Urothelium cell line (cell line): ENCODE measurements around the gene UNC5A.

ENCODE experiments used
- DNase-seq: peaks from one replicate; pipeline ENCODE4 v3.0.0; 2011; ENCODE audit warnings: low spot score, mixed read lengths
- FAIRE-seq: peaks from 2 replicates; lab custom pipeline; 2011; peaks lifted over from hg19 to GRCh38; lab: Jason Lieb, UNC

The UNC5A gene

DNA sequence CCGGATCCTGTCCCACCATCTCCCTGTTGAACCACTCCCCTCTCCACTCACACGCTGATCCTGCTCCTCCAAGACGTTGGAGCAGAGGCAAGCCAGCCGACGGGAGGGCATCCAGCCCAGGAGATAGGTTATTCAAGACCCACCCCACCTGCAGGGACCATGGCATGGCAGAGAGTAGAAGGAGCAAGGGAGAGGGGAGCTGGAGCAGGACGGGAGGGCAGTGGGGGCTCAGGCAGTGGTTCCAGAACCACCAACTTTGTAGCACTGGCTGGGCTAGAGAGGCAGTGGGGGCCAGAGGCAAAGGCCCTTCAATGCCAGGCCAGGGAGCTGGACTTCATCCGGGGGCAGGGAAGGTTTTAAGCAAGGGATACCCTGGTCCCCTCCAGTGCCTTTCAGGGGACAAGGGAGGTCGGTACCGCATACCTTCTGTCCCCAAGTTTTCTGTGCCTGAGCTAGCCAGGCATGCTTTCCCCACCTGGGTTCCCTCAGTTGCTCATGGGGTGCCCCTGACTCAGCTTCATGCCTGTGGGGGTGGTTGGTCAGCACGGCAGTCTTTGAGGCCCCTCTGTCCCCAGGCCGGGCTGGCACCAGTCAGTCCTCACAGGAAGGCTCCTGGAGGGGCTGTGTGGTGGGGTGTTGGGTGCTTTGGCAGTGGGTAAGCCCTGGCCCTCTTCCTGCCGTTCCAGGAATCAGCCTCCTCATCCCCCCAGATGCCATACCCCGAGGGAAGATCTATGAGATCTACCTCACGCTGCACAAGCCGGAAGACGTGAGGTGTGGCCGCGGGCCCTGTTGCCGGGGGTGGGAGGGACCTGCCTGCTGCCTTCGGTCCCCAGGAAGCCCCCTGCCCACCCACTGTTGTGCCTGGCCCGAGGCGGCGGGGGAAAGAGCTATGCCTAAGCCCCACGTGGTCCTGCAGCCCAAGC, 66.4 kb downstream of the UNC5A start:
- DNase-seq (no peak), FAIRE-seq (no peak)

DNA sequence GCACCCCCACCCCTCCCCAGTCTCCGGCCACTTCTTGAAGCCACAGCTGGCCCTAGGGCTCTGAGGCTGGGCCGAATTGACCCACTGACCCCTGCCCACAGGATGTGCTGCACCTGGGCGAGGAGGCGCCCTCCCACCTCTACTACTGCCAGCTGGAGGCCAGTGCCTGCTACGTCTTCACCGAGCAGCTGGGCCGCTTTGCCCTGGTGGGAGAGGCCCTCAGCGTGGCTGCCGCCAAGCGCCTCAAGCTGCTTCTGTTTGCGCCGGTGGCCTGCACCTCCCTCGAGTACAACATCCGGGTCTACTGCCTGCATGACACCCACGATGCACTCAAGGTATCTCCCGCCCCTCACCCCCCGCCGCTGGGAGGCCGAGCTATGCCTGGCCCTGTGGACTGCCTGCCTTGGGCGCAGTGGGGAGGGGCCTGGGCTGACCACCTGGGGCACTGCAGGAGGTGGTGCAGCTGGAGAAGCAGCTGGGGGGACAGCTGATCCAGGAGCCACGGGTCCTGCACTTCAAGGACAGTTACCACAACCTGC, 67.5 kb downstream of the UNC5A start:
- no peak for FAIRE-seq
- no peak for DNase-seq

DNA sequence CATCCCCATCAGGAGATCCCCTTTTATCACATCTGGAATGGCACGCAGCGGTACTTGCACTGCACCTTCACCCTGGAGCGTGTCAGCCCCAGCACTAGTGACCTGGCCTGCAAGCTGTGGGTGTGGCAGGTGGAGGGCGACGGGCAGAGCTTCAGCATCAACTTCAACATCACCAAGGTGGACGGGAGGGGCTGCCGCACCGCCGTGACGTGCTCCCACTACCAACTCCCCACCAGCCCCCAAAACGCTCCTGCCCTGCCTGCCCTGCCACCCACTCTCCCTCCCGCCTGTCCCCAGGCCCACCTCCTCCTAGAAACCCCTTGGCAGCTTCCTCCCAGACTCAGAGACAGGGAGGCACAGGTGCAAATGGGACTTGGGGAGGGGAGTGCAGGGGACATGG, 68.1 kb downstream of the UNC5A start:
- no peak for FAIRE-seq

DNA sequence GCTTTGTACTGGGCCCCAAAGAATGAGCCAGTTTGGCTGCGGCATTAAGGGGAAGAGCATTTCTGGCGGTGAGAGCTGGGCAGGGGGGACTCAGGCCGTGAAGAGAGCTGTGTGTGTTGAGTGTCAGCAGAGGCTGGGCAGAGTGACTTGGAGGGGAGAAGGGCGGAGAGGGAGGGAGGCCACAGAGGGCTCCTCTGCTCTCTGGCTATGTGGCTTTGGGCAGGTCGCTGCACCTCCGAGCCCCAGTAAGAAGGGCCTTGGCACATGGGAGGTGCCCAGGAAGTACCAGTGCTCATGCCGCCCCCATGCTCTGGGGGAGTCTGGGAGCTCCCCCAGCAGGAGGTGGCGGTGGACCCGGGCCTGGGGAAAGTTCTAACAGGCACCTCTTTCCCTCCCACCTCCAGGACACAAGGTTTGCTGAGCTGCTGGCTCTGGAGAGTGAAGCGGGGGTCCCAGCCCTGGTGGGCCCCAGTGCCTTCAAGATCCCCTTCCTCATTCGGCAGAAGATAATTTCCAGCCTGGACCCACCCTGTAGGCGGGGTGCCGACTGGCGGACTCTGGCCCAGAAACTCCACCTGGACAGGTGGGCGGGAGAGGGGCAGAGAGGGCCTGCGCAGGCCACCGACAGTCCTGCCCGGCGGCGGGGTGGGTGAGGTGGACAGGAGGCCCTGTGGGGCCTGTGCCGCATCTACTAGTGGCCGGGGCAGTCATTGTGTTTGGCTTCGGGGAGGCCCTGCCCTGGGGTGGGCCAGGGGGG, 68.7 kb downstream of the UNC5A start:
- FAIRE-seq (no peak), DNase-seq (no peak)

More for the DNA sequence above, 68.1 kb downstream of the UNC5A start:
- no peak for DNase-seq

DNA sequence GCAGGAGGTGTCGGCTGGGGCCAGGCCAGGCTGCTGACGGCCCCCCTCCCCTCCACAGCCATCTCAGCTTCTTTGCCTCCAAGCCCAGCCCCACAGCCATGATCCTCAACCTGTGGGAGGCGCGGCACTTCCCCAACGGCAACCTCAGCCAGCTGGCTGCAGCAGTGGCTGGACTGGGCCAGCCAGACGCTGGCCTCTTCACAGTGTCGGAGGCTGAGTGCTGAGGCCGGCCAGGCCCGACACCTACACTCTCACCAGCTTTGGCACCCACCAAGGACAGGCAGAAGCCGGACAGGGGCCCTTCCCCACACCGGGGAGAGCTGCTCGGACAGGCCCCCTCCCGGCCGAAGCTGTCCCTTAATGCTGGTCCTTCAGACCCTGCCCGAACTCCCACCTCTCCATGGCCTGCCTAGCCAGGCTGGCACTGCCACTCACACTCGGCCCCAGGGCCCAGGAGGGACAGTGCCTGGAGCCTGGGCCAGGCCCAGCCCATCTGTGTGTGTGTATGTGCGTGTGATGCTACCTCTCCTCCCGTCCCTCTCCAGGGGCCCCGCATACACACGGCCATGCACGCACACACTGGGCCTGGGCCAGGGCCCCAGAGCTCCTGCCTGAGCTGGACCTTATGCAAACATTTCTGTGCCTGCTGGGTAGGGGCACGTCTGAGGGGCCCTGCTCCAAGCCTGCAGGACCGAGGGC, 69.5 kb downstream of the UNC5A start:
- DNase-seq, result no peak
- FAIRE-seq, result no peak

DNA sequence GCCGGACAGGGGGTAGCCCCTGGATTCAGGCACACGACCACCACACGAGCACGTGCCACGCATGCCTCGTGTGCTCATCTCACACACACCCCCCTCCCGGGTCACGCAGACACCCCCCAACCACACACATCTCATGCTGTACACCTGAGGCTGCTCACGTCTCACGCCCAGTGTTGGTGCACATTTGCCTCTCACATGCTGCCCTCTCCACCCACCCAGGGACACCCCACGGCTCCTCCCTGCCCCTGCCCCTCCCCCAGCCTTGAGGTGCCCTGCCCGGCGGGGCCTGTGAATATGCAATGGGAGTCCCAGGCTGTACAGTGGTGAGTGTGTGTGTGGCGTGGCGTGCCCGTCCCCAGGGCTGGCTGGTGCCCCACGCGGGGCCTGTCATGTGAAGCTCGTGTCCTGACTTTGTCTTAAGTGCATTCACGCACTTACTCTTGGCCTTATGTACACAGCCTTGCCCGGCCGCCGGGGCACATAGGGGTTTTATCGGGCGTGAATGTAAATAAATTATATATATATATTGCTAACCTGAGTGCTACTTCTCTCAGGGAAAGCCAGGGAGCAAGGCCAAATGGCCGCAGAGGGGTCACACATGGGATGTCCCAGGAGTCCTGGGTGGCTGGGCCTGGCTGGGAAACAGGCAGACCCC, 70.1 kb downstream of the UNC5A start:
- DNase-seq (no peak), FAIRE-seq (no peak)

DNA sequence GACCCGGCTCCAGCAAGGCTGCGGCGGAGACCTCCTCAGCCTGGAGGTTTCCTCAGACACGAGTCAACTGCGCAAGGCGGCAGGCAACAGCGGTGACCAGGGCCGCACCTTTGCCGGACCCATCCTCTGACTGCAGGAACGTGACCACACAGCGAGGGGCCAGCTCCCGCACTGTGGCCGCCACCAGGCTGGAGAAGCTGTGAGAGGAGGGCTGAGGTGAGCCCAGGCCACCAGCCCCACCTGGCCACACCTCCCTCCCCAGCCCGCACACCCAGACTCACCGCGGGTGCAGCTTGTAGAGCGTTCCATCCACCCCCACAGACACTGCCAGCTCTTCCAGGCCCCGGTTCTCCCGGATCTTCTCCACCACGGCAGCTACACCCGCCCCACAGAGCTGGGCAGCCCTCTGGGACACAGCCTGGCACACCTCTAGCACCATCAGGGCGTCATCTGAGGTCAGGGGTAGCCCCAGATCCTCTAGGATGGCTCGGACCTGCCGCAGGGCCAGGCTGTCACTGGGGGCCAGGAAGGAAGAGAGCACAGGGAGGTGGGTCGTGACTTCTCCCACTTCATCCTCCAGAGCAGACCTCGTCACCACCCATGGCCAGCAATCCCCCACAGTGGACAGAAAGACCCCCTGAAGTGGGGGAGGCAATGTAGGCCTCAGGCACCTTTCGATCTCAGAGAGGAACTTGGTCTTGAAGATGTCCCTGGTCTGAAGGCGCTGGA, 70.8 kb downstream of the UNC5A start:
- DNase-seq (no peak), FAIRE-seq (no peak)

DNA sequence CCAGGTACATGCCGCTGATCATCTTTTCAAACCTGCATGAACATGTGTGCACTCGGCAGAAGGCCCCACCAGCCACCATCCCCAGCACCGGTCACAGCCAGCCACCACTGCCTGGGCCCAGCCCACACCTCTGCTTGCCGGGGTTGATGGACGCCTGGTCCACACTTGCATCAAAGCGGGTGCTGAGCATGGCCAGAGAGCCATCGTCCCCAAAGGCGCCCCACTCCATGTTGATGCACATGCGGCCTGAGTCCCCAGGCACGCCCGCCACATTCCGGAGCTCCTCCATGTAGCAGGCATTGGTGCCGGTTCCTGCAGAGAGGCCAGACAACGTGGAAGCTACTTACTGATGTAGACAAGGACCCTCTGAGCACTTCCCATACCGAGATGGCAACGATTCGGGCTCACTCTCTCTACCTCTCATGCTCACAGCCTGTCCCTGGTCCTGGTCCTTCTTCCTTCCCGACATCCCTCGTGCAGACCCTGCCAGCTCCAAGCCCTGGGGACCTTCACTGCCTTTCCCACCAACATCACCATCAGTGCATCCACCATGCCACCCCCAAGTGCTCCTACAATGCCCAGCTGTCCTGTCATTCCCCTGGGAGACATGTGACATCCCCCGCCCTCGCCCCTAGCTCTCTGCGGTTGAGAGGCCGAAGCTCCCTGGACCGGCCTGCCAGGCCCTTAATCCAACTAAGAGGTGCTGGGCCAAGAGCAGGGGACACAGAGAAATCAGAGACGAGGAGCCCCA, 71.6 kb downstream of the UNC5A start:
- DNase-seq (no peak), FAIRE-seq (no peak)

DNA sequence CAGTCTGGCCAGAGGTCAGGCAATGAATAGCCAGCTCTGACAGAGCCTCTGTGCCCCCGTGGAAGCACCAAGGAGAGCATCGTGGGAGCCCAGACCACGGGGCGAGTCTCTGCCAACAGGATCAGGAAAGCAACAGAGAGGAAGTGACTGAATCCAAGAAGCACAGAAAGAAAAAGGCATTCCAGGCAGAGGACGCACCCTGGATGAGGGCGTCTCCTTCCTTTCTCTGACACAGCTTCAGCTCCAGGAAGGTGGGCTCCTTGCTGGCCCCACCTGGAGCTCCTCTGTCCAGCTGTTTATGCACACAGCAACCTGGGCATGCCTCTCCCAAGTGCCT, 72.2 kb downstream of the UNC5A start:
- FAIRE-seq (no peak), DNase-seq (no peak)

DNA sequence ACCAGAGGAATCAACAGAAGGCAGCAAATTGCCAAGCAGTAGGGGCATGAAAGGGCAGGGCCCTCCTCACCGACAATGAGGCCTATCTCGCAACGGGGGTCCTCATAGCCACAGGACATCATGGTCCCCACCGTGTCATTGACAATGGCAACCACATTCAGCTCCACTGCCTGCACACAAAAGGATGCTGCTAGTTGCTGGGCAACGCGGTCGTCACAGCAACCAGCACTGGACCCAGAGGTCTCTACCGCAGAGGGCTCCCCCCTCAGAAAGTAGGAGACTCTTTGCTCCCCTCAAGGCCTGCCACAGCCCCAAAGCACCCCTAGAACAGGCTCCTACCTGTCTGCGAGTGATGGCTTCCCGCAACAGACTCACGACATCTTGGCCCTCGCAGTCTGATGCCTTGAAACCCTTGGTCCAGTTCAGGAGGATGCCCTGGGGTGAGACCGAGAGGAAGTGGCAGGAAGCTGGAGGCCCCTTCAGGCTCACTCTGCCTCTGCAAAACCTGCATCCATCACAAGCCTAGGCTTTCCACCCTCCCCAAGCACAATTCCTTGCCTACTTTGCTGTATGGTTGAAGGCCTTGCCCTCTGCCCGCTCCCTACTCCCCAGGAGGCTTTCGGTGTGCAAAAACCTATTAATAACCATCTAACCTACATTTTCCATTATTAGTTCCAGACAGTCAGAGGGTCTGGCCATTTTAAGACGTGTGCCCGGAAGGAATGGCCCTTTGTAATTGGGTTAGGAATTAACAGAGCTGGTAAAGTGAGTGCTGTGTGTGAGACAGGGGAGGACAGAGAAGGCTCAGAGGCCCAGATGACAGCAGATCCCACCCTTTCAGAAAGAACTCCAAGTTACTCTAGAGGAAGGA, 73.6 kb downstream of the UNC5A start:
- no peak for FAIRE-seq
- no peak for DNase-seq

DNA sequence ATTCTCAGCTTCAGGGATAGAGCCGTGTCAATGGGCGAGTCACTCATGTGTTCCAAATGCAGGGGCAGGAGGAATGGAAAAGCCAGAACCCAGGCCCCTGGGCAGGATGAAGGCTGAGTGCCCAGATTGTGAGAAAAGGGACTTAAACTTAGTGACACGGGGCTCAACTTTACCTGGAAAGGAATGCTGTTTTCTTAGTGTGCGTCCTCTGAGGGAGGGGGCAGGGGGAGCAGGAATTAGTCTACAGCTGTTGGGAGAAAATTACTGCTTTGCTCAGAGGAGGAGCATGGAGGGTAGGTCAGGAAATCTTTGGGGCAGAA, 74.2 kb downstream of the UNC5A start:
- no peak for FAIRE-seq
- no peak for DNase-seq

DNA sequence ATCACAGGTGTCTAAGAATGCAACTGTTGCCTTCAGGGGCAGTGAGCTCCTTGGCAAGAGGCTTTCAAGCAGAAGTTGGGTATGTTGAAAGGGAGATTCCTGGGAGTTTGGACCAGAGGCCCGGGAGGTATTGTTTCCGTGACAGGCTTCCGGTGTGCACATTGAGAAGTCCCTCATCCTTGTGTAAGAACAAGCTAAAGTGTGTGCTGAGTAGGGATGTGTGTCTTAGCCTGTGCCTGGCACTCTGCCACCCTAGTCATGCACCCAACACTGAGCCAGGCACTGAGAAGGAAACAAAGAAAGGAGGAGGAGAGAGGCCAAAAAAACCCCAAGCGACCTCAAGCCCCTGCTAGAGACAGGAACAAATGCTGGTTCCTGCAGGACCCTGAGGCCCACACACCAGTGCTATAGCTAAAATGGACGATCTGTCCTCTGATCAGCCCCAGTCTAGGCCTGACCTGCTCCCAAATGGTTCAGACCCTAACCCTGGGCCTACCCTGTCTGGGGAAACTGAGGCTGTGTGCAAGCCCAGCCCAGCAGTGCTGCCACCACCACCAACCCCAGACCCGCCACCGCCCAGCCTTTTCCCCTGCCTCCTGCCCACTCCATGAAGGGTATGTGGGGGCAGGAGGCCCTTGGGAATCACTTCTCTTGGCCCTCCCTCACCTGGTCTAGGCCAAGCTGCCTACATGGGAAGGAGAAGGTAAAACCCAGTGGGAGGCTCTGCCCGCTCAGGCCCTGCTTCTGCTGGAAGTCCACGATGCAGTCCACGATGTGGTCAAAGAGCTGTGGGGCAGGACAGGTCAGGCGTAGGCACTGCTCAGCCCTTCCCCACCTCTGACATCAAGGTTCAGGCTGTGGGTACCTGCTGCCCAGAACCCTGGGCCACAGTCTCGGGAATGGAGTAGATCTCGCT, 76.2 kb downstream of the UNC5A start:
- no peak for FAIRE-seq

DNA sequence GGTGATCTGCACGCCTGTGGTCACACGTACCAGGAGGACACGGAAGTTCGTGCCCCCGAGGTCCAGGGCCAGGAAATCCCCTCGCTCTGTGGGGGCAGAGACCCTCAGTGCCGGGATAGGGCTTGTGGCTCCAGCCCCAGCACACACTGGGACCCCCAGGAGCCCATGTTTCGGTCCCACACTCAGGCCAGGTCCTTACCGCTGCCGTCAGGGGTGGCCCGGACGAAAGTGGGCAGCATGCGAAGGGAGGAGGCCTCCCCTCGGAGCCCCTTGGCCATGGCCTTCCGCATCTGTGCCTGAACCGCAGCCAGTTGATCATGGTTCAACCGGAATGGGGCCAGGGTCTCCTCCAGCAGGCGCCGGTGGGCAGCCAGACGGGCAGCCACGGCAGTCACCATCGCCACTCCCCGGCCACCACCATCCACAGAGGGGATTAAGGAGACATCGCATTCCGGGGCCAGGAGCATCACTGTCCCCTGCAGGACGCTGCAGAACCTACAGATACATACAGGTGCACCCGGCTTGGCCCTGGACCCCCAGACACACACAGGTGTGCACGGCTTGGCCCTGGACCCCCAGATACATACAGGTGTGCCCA, 77.0 kb downstream of the UNC5A start:
- FAIRE-seq (no peak), DNase-seq (no peak)

More for the DNA sequence above, 76.2 kb downstream of the UNC5A start:
- DNase-seq, result no peak

DNA sequence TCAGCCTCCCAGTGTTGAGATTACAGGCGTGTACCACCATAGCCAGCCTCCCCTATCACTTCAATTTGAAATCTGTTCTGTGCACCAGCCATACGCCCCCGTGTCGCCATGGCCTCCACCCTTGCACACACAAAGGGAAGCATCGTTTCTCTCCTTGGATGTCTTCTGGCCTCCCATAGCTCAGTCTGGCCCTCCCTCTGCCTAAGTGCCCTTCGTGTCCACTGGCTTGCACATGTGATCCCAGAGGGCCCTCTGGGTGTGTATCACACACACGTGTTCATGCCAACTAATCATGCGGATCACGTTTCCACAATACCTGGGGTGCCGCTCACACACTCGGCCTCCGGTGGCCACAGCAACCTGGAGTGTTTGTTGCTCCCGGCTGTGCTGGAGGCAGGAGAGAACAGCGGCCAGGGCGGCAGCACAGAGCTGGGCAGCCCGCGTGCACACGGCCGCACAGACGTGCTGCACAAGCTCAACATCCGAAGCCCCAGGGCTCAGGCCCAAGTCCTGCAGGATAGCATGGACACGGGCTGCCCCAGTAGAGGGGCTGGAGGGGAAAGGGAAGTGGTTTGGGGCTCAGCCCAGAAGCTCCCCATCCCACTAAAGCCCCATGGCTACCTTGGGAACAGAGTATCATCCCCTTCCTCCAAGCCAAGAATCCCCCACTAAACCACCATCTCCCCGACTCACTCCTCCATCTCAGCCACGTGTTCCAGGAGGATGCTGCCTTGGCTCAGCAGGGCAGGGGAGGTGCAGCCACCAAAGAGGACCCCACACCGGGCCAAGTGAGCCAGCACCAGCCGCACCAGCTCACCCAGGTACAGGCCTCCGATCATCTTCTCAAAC, 77.9 kb downstream of the UNC5A start:
- FAIRE-seq, result no peak
- DNase-seq, result no peak

DNA sequence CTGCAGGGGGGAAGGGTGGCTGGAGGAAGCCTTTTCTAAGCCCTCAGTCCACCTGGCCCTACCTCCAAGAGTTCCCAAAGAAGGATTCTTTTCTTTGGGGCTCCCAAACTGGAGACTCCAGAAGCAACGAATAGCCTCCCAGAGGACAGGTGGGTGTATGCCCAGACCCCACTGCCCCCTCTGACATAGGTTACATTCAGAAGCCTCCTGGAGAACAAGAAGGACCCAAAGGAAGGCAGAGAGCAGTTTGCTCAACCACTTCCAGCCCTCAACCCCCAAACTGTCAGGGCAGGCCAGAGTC, 78.5 kb downstream of the UNC5A start:
- FAIRE-seq, result no peak
- DNase-seq, result no peak
